GM23248 (cell line): ENCODE measurements around the gene ACSS3. TPM values are rescaled to one million over a fixed set of nuclear protein-coding genes. Genes with fewer than 3 reads are reported as not detected.

ENCODE experiments used
- DNase-seq: peaks from one replicate; pipeline ENCODE4 v3.0.0-alpha.2; 2015
- H2AFZ ChIP-seq: fragments of 200-600 bp; sonication (generic); 2 replicates; pipeline ENCODE4 v1.6.1; 2016; ENCODE audit warnings: antibody characterized with exemption
- H3F3A ChIP-seq: fragments of 200-600 bp; sonication (generic); 2 replicates; pipeline ENCODE4 v1.6.1; 2016; ENCODE audit warnings: mild to moderate bottlenecking, antibody characterized with exemption, mixed run types; ENCODE audit not compliant: insufficient read depth
- H3K27ac ChIP-seq: fragments of 200-600 bp; sonication (generic); 2 replicates; pipeline ENCODE4 v1.5.1; 2016; ENCODE audit warnings: mild to moderate bottlenecking
- H3K27me3 ChIP-seq: fragments of 200-600 bp; sonication (generic); replicated peaks from 2 replicates; pipeline ENCODE4 v1.6.1; 2016; ENCODE audit warnings: mild to moderate bottlenecking; ENCODE audit not compliant: insufficient read depth
- H3K36me3 ChIP-seq: fragments of 200-600 bp; sonication (generic); 2 replicates; pipeline ENCODE4 v1.6.1; 2016; ENCODE audit warnings: low read depth, mild to moderate bottlenecking
- H3K4me1 ChIP-seq: fragments of 200-600 bp; sonication (generic); 2 replicates; pipeline ENCODE4 v1.6.1; 2016; ENCODE audit warnings: mild to moderate bottlenecking; ENCODE audit not compliant: insufficient read depth
- H3K4me2 ChIP-seq: fragments of 200-600 bp; sonication (generic); one replicate; pipeline ENCODE4 v1.6.1; 2016; ENCODE audit warnings: mild to moderate bottlenecking; ENCODE audit not compliant: unreplicated experiment
- H3K4me3 ChIP-seq: fragments of 200-600 bp; sonication (generic); 2 replicates; pipeline ENCODE4 v1.5.1; 2016; ENCODE audit warnings: mild to moderate bottlenecking
- H3K79me2 ChIP-seq: fragments of 200-600 bp; sonication (generic); 2 replicates; pipeline ENCODE4 v1.6.1; 2016; ENCODE audit warnings: mild to moderate bottlenecking; ENCODE audit not compliant: insufficient read depth
- H3K9ac ChIP-seq: fragments of 200-600 bp; sonication (generic); 2 replicates; pipeline ENCODE4 v1.6.1; 2016; ENCODE audit warnings: mild to moderate bottlenecking
- H3K9me2 ChIP-seq: fragments of 200-600 bp; sonication (generic); 2 replicates; pipeline ENCODE4 v1.6.1; 2016; ENCODE audit warnings: mixed run types, mild to moderate bottlenecking, moderate library complexity; ENCODE audit not compliant: insufficient read depth
- H3K9me3 ChIP-seq: fragments of 200-600 bp; sonication (generic); one replicate; pipeline ENCODE4 v1.6.1; 2017; ENCODE audit warnings: low read depth
- H4K20me1 ChIP-seq: fragments of 200-600 bp; sonication (generic); 2 replicates; pipeline ENCODE4 v1.6.0; 2016; ENCODE audit not compliant: insufficient read depth
- EZH2 ChIP-seq: fragments of 200-600 bp; sonication (generic); IDR thresholded peaks from 2 replicates; pipeline ENCODE4 v1.6.1; 2018; ENCODE audit warnings: antibody characterized with exemption, mild to moderate bottlenecking; ENCODE audit not compliant: insufficient read depth, poor library complexity, severe bottlenecking
- EZH2phosphoT487 ChIP-seq: fragments of 200-600 bp; sonication (generic); IDR thresholded peaks from 2 replicates; pipeline ENCODE4 v1.6.1; 2018; ENCODE audit warnings: antibody characterized with exemption, moderate library complexity, mild to moderate bottlenecking, low read depth; ENCODE audit not compliant: insufficient read depth
- WGBS, 2 experiments: methylation state at CpG; one replicate each; pipeline ENCODE4 v1.1.6; 2015 to 2017; ENCODE audit warnings: low lambda C conversion rate in 2 of 2, low coverage in 1 of 2; ENCODE audit errors: missing lambda C conversion rate in 2 of 2; 5-methylcytosine and 5-hydroxymethylcytosine counted together
- in situ Hi-C: fragments of 300-500 bp; cut with MboI; formaldehyde crosslinking; loops from 2 replicates; pipeline ENCODE4 v1.15.0; 2020
- polyA plus RNA-seq: library from polyadenylated mRNA; unstranded; fragments of >200 nt; fragmentation: Nextera tagmentation; extraction: Ambion mirVana; gene quantifications from 2 replicates; pipeline ENCODE4 v1.2.1, GENCODE V29; 2016
- total RNA-seq: library from RNA; depleted of rRNA; stranded (reverse); fragments of >200 nt; shearing (Covaris generic); gene quantifications from 2 replicates; pipeline ENCODE4 v1.2.3, GENCODE V29; 2014

The ACSS3 gene
- total and polyA plus RNA-seq, 2 experiments from 2014 or later = 1.5 to 1.9 TPM

DNA sequence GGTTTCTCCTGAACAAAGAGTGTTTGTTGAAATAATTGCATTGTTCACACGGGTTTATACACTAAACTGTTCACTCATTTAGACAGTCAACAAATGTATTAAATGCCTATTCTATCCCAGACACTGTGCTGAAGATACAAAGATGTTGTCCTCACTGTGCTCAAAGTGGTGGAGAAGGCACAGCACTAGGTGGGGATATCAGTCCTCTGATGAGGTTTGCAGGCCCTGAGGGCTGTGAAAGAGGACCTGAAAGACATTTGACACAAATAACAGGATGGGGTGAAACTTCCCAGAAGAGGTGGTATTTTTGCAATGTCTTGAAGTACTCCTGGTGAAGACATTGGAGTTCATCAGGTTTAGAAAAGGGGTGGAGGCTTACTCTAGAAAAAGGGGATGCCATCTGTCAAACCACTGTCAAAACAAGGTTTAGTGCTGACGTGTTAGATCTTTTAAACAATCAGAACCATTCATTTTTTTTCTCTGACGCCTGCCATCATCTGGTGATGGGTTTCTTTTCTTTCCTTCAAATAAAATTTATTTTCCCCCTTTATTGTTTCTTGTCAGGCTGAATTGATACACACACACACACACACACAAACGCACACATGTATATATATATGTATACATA, 69.5 kb downstream of the ACSS3 start:
- no peaks in the 10 kb centered on the region for H3K79me2 ChIP-seq
- in situ Hi-C loops = no loop called here
- DNase-seq = no peak

DNA sequence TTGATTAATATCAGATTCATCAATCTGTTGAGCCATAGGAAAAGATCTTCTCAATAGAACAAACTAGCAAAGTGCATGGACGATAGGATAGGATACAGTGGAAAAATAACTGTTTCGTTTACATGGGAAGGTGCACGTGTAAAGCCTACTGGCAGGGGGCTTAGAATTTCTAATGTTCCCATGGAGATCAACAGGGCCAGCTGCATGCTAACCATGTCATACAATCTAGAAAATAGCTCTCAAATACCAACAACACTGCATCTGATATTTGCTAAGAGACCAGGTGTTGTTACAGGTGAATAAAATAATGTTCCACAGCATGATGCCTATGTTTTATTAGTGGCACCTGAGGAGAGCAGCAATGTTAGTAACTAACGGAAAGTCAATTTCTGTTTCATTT, 72.5 kb downstream of the ACSS3 start:
- Histone ChIP-seq H3F3A (no peaks in the 10 kb centered on the region), H3K4me1 (no peaks in the 10 kb centered on the region), H2AFZ (no peak overlapping the region), H3K9me3 (no peaks in the 10 kb centered on the region), H4K20me1 (no peaks in the 10 kb centered on the region), H3K27ac (no peak overlapping the region), H3K4me3 (no peak overlapping the region), H3K9ac (no peak overlapping the region), H3K79me2 (no peaks in the 10 kb centered on the region), H3K9me2 (no peaks in the 10 kb centered on the region), H3K27me3 (no peaks in the 10 kb centered on the region), H3K4me2 (no peak overlapping the region), H3K36me3 (no peaks in the 10 kb centered on the region)
- TF ChIP-seq EZH2phosphoT487 (no peak), EZH2 (no peak)
- DNase-seq = no peak
- in situ Hi-C loops = no loop called here
- 66 to 70% methylated on average over 4 of the region's 4 CpGs for WGBS, 2 experiments

More for the DNA sequence above, 69.5 kb downstream of the ACSS3 start:
- Histone ChIP-seq H3K4me1 (no peaks in the 10 kb centered on the region), H3K4me2 (no peak overlapping the region), H4K20me1 (no peaks in the 10 kb centered on the region), H3K27me3 (no peaks in the 10 kb centered on the region), H3K36me3 (no peaks in the 10 kb centered on the region), H3K9ac (no peak overlapping the region), H3K27ac (no peak overlapping the region), H3K4me3 (no peak overlapping the region), H3K9me2 (no peaks in the 10 kb centered on the region), H3K9me3 (no peaks in the 10 kb centered on the region), H3F3A (no peaks in the 10 kb centered on the region), H2AFZ (no peak overlapping the region)
- WGBS, 2 experiments = 73 to 75% methylated on average over 4 of the region's 4 CpGs
- no peak for TF ChIP-seq EZH2phosphoT487
- no peak for TF ChIP-seq EZH2

DNA sequence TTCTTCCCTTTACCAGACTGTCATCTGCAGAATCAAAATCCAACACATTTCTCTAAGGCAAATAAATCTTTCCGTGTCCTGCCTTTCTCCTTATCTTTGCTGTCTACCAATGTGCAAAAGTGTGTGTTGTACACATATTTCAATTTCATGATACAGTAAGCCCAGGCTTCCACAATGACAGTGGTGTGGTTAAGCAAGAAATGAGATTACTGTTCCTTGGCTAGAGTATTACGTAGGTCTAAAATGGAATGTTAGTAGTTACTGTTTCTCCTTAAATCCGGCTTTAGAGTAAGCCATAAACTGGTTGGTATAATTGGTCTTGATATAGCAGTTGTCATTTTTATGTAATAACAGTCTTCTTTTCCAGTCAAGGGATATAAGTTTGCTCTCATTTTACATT, 82.0 kb downstream of the ACSS3 start:
- no peaks in the 10 kb centered on the region for H3F3A ChIP-seq

DNA sequence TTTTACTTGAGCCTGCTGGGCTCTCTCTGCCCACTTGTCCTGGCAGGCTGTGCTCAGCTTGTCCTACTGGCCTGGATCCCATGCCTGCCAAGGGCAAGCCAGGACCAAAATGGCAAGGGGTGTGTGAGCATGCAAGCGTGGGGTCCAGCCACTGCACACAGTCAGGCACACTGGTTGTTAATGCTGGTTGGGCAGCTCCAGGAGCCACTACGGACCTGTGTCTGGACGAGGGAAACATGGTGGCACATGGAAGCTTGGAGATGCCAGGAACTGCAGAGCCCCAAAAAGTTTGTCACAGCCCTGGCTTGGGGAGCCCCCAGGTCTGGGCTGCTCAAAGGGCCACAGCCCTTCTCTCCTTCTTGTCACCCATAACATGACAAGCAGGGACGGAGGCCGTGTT, 83.8 kb downstream of the ACSS3 start:
- no peaks in the 10 kb centered on the region for H3K9me3 ChIP-seq
- no peaks in the 10 kb centered on the region for H3F3A ChIP-seq
- in situ Hi-C loops = no loop called here
- H3K4me1 ChIP-seq = no peaks in the 10 kb centered on the region
- WGBS, 2 experiments = 88 to 93% methylated on average over 4 to 5 of the region's 5 CpGs
- H3K4me2 ChIP-seq = no peak overlapping the region
- no peak for DNase-seq
- no peak overlapping the region for H3K27ac ChIP-seq
- TF ChIP-seq EZH2 = no peak
- TF ChIP-seq EZH2phosphoT487 = no peak
- H3K79me2 ChIP-seq = no peaks in the 10 kb centered on the region
- H3K9me2 ChIP-seq = no peaks in the 10 kb centered on the region
- no peak overlapping the region for H2AFZ ChIP-seq
- H3K4me3 ChIP-seq = no peak overlapping the region
- H3K27me3 ChIP-seq = no peaks in the 10 kb centered on the region
- no peaks in the 10 kb centered on the region for H4K20me1 ChIP-seq
- H3K36me3 ChIP-seq = no peaks in the 10 kb centered on the region
- no peak overlapping the region for H3K9ac ChIP-seq

More for the DNA sequence above, 82.0 kb downstream of the ACSS3 start:
- no peaks in the 10 kb centered on the region for H3K36me3 ChIP-seq
- no peak for DNase-seq
- whole genome bisulfite sequencing, 2 experiments = 67 to 86% methylated on average over 3 of the region's 3 CpGs
- H3K4me2 ChIP-seq = no peak overlapping the region
- TF ChIP-seq EZH2 (no peak), EZH2phosphoT487 (no peak)
- no peak overlapping the region for H3K4me3 ChIP-seq
- no peaks in the 10 kb centered on the region for H3K27me3 ChIP-seq
- no peaks in the 10 kb centered on the region for H3K9me2 ChIP-seq
- H3K4me1 ChIP-seq = no peaks in the 10 kb centered on the region
- H3K9me3 ChIP-seq = no peaks in the 10 kb centered on the region
- H3K9ac ChIP-seq = no peak overlapping the region
- H3K79me2 ChIP-seq = no peaks in the 10 kb centered on the region
- no peak overlapping the region for H3K27ac ChIP-seq
- no peaks in the 10 kb centered on the region for H4K20me1 ChIP-seq
- no peak overlapping the region for H2AFZ ChIP-seq
- in situ Hi-C loops = no loop called here
